HEK293 (cell line): ENCODE results near the gene TBX5.
A peak's percentile ranks its signal among the peaks of the same experiment; 100 is the strongest.

Experiments
- CTCF ChIA-PET: fragments of 350-600 bp; formaldehyde crosslinking; extraction: SDS; loops from one replicate; lab custom pipeline; 2021; ENCODE audit warnings: antibody characterized with exemption; lab: Yijun Ruan, JAX
- POLR2A ChIA-PET: fragments of 300-600 bp; formaldehyde crosslinking; extraction: SDS; loops from one replicate; lab custom pipeline; 2020; ENCODE audit warnings: antibody characterized with exemption, inconsistent platforms; lab: Yijun Ruan, JAX
- H3K27ac ChIP-seq: fragments of 200-500 bp; sonication (Bioruptor generic); 2 replicates; pipeline ENCODE4 v1.5.1; 2014; ENCODE audit warnings: low read depth, low read length, control low read depth, inconsistent platforms; ENCODE audit errors: extremely low read depth
- H3K36me3 ChIP-seq, 2 experiments: fragments of 200-500 bp in 1 of 2; sonication (Bioruptor generic) in 1 of 2; 1 replicate in 1 of 2; 2 replicates in 1 of 2; pipeline ENCODE4 v1.5.1; 2014 to 2017; ENCODE audit warnings: inconsistent platforms in 2 of 2, low read length in 2 of 2; ENCODE audit not compliant: control insufficient read depth in 2 of 2, insufficient read depth in 1 of 2
- H3K4me1 ChIP-seq: fragments of 200-500 bp; sonication (Bioruptor generic); 2 replicates; pipeline ENCODE4 v1.5.1; 2014; ENCODE audit warnings: mild to moderate bottlenecking, low read length, inconsistent platforms; ENCODE audit not compliant: control insufficient read depth, insufficient read depth
- H3K4me3 ChIP-seq: 2 replicates; pipeline ENCODE4 v1.5.1; 2011; ENCODE audit warnings: low read depth, mild to moderate bottlenecking, control low read depth, low read length, moderate library complexity
- H3K9me3 ChIP-seq: fragments of 200-500 bp; sonication (Bioruptor generic); 2 replicates; pipeline ENCODE4 v1.5.1; 2014; ENCODE audit warnings: low read depth, low read length, inconsistent platforms; ENCODE audit not compliant: control insufficient read depth, insufficient read depth
- GFI1B ChIP-seq: fragments of 450-650 bp; formaldehyde crosslinking; IDR thresholded peaks from 2 replicates; pipeline ENCODE4 v1.5.1; 2016; ENCODE audit warnings: missing biosample characterization, missing genetic modification characterization
- GLI4 ChIP-seq: fragments of 450-650 bp; formaldehyde crosslinking; IDR thresholded peaks from 2 replicates; pipeline ENCODE4 v1.5.1; 2016; ENCODE audit warnings: missing biosample characterization, missing genetic modification characterization
- GLIS1 ChIP-seq: fragments of 450-650 bp; formaldehyde crosslinking; IDR thresholded peaks from 2 replicates; pipeline ENCODE4 v1.5.1; 2016; ENCODE audit warnings: missing biosample characterization, missing genetic modification characterization
- YY2 ChIP-seq: fragments of 450-650 bp; formaldehyde crosslinking; IDR thresholded peaks from 2 replicates; pipeline ENCODE4 v1.5.1; 2016; ENCODE audit warnings: missing biosample characterization, missing genetic modification characterization
- ZEB2 ChIP-seq: fragments of 450-650 bp; formaldehyde crosslinking; IDR thresholded peaks from 2 replicates; pipeline ENCODE4 v1.5.1; 2016; ENCODE audit warnings: missing biosample characterization, missing genetic modification characterization
- ZFHX2 ChIP-seq: fragments of 450-650 bp; formaldehyde crosslinking; conservative IDR thresholded peaks from 2 replicates; pipeline ENCODE4 v1.5.1; 2016; ENCODE audit warnings: missing biosample characterization, missing genetic modification characterization
- ZNF174 ChIP-seq: fragments of 450-650 bp; formaldehyde crosslinking; IDR thresholded peaks from 2 replicates; pipeline ENCODE4 v1.5.0; 2017; ENCODE audit warnings: missing biosample characterization, mild to moderate bottlenecking, missing genetic modification characterization
- ZNF214 ChIP-seq: fragments of 450-650 bp; formaldehyde crosslinking; IDR thresholded peaks from 2 replicates; pipeline ENCODE4 v1.5.1; 2017; ENCODE audit warnings: missing biosample characterization, mild to moderate bottlenecking, missing genetic modification characterization, borderline replicate concordance
- ZNF23 ChIP-seq: fragments of 450-650 bp; formaldehyde crosslinking; IDR thresholded peaks from 2 replicates; pipeline ENCODE4 v1.5.1; 2016; ENCODE audit warnings: missing biosample characterization, missing genetic modification characterization, borderline replicate concordance
- ZNF366 ChIP-seq: fragments of 450-650 bp; formaldehyde crosslinking; conservative IDR thresholded peaks from 2 replicates; pipeline ENCODE4 v1.5.1; 2016; ENCODE audit warnings: missing biosample characterization, missing genetic modification characterization
- ZNF561 ChIP-seq: fragments of 450-650 bp; IDR thresholded peaks from 2 replicates; pipeline ENCODE4 v1.5.1; 2018; ENCODE audit warnings: missing biosample characterization, missing genetic modification characterization, borderline replicate concordance
- ZNF624 ChIP-seq: fragments of 450-650 bp; formaldehyde crosslinking; IDR thresholded peaks from 2 replicates; pipeline ENCODE4 v1.5.1; 2017; ENCODE audit warnings: missing biosample characterization, missing genetic modification characterization
- ZNF747 ChIP-seq: fragments of 450-650 bp; formaldehyde crosslinking; IDR thresholded peaks from 2 replicates; pipeline ENCODE4 v1.5.1; 2016; ENCODE audit warnings: missing biosample characterization, missing genetic modification characterization
- ZNF76 ChIP-seq: fragments of 450-650 bp; formaldehyde crosslinking; IDR thresholded peaks from 2 replicates; pipeline ENCODE4; 2016; ENCODE audit warnings: low read depth, missing biosample characterization, missing genetic modification characterization, borderline replicate concordance
- ZNF791 ChIP-seq: fragments of 450-650 bp; formaldehyde crosslinking; IDR thresholded peaks from 2 replicates; pipeline ENCODE4 v1.5.1; 2016; ENCODE audit warnings: missing biosample characterization, missing genetic modification characterization
- ZNF830 ChIP-seq: fragments of 450-650 bp; IDR thresholded peaks from 2 replicates; pipeline ENCODE4 v1.5.0; 2018; ENCODE audit warnings: missing biosample characterization, missing genetic modification characterization, low read depth, mild to moderate bottlenecking, moderate library complexity
- ZSCAN30 ChIP-seq: fragments of 450-650 bp; IDR thresholded peaks from 2 replicates; pipeline ENCODE4 v1.5.1; 2018; ENCODE audit warnings: missing biosample characterization, mild to moderate bottlenecking, missing genetic modification characterization, moderate library complexity
- TF ChIP-seq, protein P1 (sequence below): fragments of 450-650 bp; formaldehyde crosslinking; IDR thresholded peaks from 2 replicates; pipeline ENCODE4 v1.5.1; 2016; ENCODE audit warnings: missing biosample characterization, missing genetic modification characterization
- TF ChIP-seq, protein P2 (sequence below): fragments of 450-650 bp; formaldehyde crosslinking; IDR thresholded peaks from 2 replicates; pipeline ENCODE4 v1.5.1; 2016; ENCODE audit warnings: missing biosample characterization, missing genetic modification characterization
- TF ChIP-seq, protein P3 (sequence below): fragments of 450-650 bp; formaldehyde crosslinking; IDR thresholded peaks from 2 replicates; pipeline ENCODE4 v1.5.1; 2016; ENCODE audit warnings: missing biosample characterization, missing genetic modification characterization, borderline replicate concordance

The TBX5 gene

DNA sequence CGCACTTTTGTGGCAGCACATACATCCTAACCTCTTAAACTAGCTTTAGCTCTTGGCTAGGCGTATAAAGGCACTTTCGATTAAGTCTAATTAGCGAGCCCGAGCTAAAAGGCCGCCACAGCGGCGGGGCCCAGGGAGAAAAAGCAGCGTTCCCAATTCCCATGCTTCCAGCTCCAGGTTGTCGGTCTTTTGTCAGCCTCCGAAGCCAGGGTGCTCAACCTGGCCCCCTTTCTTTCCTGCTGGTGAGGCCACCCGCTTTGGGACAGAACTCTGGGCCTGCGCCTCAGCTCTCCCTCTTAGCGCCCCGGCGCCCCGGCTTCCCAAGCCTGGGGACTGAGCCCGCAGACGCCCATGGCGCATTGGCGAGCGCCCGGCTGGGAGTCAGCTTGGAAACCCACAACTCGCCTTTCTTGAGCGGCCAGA, 33.3 kb upstream of the TBX5 start:
- Histone ChIP-seq H3K36me3 (no peaks in the 10 kb centered on the region), H3K9me3 (no peaks in the 10 kb centered on the region; the same call in 1 of the 2 replicates)
- POLR2A ChIA-PET, result no interaction called here

DNA sequence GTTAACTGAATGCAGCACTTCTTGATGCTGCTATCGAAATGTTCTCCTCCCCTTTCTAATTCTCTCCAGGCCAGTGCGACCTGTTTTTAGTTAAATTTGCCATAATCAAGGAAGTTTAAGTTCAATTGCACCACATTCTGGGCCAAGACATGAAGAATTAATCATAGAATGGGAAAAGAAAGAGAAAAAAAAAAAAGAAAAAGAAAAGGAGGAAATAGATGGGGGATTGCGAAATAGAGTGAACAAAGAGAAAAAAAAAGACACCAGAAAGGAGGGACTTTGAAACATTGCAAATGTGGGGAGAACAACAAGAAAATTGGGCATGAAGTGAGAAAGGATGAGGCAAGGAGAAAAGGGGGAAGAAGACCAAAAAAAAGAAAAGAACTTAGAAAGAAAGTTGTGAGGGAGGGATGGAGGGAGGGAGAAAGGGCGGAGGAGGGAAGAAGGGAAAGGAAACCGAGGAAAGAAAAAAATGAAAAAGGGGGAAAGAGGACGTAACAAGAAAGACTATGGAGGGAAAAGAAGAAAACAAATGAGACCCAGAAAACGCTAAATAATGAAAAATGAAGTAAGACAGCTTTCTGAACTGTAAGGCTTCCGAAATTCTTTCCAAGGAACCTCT, 32.8 kb upstream of the TBX5 start:
- ChIA-PET POLR2A (no interaction called here), CTCF (no interaction called here)
- TF ChIP-seq ZNF561 (tag by site-specific recombination) (no peak), ZNF214 (tag by site-specific recombination) (no peak), GLIS1 (tag by site-specific recombination) (no peak), ZEB2 (tag by site-specific recombination) (no peak), ZNF747 (tag by site-specific recombination) (no peak), ZNF366 (tag by site-specific recombination) (peak; percentile 32; the same call in 1 of the 2 replicates)
- TF ChIP-seq, protein P1, sequence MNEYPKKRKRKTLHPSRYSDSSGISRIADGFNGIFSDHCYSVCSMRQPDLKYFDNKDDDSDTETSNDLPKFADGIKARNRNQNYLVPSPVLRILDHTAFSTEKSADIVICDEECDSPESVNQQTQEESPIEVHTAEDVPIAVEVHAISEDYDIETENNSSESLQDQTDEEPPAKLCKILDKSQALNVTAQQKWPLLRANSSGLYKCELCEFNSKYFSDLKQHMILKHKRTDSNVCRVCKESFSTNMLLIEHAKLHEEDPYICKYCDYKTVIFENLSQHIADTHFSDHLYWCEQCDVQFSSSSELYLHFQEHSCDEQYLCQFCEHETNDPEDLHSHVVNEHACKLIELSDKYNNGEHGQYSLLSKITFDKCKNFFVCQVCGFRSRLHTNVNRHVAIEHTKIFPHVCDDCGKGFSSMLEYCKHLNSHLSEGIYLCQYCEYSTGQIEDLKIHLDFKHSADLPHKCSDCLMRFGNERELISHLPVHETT, result no peak
- no peak overlapping the region for H3K27ac ChIP-seq
- H3K9me3 ChIP-seq, result no peaks in the 10 kb centered on the region; the same call in 1 of the 2 replicates
- no peaks in the 10 kb centered on the region for H3K36me3 ChIP-seq
- H3K4me1 ChIP-seq, result no peaks in the 10 kb centered on the region
- H3K4me3 ChIP-seq, result no peak overlapping the region

More for the DNA sequence above, 33.3 kb upstream of the TBX5 start:
- H3K27ac ChIP-seq, result no peak overlapping the region
- H3K4me3 ChIP-seq, result no peak overlapping the region
- CTCF ChIA-PET, result interaction anchor here (0.6 kb wide), 1 partner anchor 30 kb away, joined by 3 read pairs; no protein-coding TSS in a partner anchor
- no peaks in the 10 kb centered on the region for H3K4me1 ChIP-seq
- TF ChIP-seq ZNF791 (tag by site-specific recombination) (no peak), GFI1B (tag by site-specific recombination) (no peak), ZSCAN30 (no peak), ZNF23 (no peak), ZNF830 (no peak)

DNA sequence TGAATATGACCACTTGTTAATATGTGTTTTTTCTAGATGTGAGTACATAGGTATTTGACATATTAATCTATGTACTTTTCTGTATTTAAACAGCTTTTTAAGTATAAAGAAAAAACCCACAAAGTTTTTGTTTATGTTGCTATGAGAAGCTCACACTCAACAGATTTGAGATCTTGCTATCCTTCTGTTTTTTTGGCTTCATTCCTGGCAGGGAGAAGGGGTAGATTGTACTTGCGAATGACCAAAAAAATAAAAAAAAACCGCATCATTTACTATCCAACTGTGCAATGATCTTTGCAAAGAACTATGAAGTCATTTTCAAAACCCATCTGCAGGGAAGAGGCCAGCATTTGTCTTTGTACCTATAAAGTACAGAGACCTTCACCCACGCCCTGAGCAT, 28.4 kb upstream of the TBX5 start:
- no peak overlapping the region for H3K4me3 ChIP-seq
- TF ChIP-seq ZNF174 (tag by site-specific recombination) (no peak), GFI1B (tag by site-specific recombination) (no peak), YY2 (tag by site-specific recombination) (no peak)
- TF ChIP-seq, protein P2, sequence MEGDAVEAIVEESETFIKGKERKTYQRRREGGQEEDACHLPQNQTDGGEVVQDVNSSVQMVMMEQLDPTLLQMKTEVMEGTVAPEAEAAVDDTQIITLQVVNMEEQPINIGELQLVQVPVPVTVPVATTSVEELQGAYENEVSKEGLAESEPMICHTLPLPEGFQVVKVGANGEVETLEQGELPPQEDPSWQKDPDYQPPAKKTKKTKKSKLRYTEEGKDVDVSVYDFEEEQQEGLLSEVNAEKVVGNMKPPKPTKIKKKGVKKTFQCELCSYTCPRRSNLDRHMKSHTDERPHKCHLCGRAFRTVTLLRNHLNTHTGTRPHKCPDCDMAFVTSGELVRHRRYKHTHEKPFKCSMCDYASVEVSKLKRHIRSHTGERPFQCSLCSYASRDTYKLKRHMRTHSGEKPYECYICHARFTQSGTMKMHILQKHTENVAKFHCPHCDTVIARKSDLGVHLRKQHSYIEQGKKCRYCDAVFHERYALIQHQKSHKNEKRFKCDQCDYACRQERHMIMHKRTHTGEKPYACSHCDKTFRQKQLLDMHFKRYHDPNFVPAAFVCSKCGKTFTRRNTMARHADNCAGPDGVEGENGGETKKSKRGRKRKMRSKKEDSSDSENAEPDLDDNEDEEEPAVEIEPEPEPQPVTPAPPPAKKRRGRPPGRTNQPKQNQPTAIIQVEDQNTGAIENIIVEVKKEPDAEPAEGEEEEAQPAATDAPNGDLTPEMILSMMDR (tag by site-specific recombination), result no peak
- CTCF ChIA-PET, result no interaction called here
- no peaks in the 10 kb centered on the region; the same call in 1 of the 2 replicates for H3K9me3 ChIP-seq
- no peaks in the 10 kb centered on the region for H3K4me1 ChIP-seq
- no peaks in the 10 kb centered on the region for H3K36me3 ChIP-seq
- POLR2A ChIA-PET, result no interaction called here
- H3K27ac ChIP-seq, result no peak overlapping the region

DNA sequence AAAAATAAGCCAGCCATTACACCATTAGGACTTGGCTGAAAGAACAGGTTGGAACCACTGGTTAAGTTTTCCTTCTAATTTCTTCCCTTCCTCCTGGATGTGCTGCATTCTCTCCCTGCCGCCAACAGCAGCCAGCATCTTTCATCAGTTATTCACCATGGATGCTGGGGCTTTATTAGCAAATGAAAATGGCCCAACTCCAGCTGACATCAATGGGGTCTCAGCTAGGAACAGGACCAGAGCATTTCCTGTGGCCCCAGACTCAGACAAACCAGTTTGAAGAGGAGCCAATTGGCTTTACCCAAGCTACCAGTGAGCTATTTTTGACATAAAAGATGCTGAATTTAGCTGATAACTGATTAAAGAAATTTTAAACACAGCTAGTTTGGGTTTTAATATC, 26.0 kb upstream of the TBX5 start:
- no peaks in the 10 kb centered on the region for H3K36me3 ChIP-seq
- CTCF ChIA-PET, result no interaction called here
- TF ChIP-seq ZNF624 (tag by site-specific recombination) (no peak), GLI4 (tag by site-specific recombination) (no peak), ZNF76 (tag by site-specific recombination) (no peak), ZFHX2 (tag by site-specific recombination) (no peak)
- TF ChIP-seq, protein P3, sequence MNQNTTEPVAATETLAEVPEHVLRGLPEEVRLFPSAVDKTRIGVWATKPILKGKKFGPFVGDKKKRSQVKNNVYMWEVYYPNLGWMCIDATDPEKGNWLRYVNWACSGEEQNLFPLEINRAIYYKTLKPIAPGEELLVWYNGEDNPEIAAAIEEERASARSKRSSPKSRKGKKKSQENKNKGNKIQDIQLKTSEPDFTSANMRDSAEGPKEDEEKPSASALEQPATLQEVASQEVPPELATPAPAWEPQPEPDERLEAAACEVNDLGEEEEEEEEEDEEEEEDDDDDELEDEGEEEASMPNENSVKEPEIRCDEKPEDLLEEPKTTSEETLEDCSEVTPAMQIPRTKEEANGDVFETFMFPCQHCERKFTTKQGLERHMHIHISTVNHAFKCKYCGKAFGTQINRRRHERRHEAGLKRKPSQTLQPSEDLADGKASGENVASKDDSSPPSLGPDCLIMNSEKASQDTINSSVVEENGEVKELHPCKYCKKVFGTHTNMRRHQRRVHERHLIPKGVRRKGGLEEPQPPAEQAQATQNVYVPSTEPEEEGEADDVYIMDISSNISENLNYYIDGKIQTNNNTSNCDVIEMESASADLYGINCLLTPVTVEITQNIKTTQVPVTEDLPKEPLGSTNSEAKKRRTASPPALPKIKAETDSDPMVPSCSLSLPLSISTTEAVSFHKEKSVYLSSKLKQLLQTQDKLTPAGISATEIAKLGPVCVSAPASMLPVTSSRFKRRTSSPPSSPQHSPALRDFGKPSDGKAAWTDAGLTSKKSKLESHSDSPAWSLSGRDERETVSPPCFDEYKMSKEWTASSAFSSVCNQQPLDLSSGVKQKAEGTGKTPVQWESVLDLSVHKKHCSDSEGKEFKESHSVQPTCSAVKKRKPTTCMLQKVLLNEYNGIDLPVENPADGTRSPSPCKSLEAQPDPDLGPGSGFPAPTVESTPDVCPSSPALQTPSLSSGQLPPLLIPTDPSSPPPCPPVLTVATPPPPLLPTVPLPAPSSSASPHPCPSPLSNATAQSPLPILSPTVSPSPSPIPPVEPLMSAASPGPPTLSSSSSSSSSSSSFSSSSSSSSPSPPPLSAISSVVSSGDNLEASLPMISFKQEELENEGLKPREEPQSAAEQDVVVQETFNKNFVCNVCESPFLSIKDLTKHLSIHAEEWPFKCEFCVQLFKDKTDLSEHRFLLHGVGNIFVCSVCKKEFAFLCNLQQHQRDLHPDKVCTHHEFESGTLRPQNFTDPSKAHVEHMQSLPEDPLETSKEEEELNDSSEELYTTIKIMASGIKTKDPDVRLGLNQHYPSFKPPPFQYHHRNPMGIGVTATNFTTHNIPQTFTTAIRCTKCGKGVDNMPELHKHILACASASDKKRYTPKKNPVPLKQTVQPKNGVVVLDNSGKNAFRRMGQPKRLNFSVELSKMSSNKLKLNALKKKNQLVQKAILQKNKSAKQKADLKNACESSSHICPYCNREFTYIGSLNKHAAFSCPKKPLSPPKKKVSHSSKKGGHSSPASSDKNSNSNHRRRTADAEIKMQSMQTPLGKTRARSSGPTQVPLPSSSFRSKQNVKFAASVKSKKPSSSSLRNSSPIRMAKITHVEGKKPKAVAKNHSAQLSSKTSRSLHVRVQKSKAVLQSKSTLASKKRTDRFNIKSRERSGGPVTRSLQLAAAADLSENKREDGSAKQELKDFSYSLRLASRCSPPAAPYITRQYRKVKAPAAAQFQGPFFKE (tag by site-specific recombination), result no peak

More for the DNA sequence above, 26.0 kb upstream of the TBX5 start:
- POLR2A ChIA-PET, result no interaction called here
- Histone ChIP-seq H3K9me3 (no peaks in the 10 kb centered on the region), H3K4me3 (no peak overlapping the region), H3K27ac (no peak overlapping the region), H3K4me1 (no peaks in the 10 kb centered on the region)
